GM18870 (cell line): ENCODE measurements around the gene MYCBPAP.

Source experiments
- ATAC-seq: cut with Tn5 transposase; IDR thresholded peaks from one replicate; pipeline ENCODE4 v1.9.1; 2021; ENCODE audit warnings: moderate library complexity; ENCODE audit not compliant: unreplicated experiment

Gene MYCBPAP

DNA sequence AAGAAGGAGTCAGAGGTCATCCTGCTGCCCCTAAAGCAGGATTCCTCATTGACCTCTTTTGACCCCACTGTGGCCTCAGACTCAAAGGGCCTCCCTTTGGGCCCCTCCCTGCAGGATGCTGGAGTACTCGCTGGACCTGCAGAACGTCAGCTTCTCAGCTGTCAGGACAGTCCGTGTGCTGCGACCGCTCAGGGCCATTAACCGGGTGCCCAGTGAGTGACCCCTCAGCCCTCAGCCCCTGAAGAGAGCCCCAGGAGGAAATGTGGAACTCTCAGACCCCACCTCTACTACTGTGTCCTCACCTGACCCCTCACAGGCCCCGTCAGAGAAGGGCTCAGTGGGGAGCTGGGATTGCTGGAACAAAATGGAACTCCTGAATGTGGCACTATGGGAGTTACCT, 61.4 kb downstream of the MYCBPAP start:
- no peak for ATAC-seq

DNA sequence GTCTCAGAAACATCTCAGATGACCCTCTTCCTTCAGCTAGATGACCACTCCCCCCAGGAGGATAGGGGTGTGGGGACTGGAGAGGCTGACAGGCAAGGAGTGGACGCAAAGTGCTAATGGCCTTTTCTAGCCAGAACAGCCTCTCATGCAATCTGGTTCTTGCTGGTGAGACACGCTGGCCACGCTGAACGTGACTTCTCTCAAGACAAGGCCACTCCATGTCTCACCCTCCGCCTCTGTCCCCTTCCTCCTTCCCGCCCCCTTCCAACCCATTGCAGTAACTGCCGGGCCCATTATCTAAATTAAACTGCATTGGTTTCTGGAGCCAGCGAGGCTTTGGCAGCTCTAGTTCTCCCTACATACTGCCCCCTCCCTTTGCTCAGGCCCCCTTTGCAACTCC, 61.8 kb downstream of the MYCBPAP start:
- no peak for ATAC-seq

DNA sequence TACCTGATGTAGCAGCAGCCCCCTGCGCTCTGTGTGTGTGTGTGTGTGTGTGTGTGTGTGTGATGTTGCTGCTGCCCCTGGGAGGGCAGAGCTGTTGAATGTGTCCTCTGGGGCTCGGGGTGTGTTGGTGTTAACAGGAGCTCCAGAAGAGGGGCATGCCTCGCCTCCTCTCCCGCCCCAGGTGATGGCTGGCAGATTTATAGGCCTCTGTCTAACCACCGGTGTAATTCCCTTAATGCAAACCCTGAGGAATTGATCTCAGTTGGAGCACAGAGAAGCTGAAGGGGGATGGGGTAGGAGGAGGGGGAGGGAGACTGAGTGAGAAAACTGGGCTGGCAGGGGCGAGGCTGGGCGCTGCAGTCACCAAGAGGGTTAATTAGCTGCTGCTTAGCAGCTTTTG, 62.3 kb downstream of the MYCBPAP start:
- no peak for ATAC-seq

DNA sequence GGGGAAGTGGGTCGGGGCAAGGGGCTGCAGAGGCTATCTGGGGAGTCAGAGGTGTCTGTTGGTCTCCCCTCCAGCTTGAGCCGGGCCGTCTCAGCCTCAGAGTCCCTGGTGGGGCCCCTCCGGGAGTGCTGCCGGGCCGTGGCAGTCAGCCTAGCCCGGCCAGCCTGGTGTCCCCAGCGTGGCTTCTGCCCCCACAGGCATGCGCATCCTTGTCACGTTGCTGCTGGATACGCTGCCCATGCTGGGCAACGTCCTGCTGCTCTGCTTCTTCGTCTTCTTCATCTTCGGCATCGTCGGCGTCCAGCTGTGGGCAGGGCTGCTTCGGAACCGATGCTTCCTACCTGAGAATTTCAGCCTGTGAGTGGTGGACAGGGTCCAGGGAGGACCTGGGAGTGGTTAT, 63.4 kb downstream of the MYCBPAP start:
- no peak for ATAC-seq

GRCh38 chr17:50572541-50572940, 64.3 kb downstream of the MYCBPAP start:
- no peak for ATAC-seq

DNA sequence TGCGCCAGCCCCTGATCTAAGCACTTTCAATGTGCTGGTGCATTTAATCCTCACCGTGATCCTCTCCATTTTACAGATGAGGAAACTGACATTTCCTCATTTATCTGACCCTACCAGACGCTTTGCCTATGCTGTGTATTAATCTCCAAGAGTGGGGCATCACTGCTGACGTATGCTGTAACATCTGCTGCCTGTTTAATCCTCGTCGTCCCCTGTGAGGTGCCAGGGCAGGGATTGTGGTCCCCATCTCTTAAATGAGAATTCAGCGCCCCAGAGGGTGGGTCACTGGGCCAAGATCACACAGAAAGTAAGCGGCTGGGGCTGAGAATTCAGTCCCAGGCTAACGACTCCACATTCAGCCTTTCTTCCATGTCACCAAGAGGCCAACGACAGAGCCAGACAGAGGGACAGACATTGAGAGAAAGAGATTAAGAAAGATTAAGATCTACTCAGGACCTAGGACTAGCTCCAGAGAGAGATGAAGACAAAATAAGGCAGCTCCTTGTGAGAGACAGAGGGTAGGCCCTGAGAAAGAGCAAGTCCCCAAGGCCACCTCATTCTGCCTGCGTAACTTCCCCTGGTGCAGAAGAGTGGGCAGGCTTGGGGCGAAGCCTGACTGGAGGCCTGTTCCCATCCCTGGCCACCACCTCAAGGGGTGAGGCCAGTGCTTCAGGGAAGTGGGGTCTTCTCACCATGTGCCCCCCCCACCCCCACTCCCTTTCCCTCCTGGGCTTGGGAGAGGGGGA, 65.8 kb downstream of the MYCBPAP start:
- no peak for ATAC-seq

- ATAC-seq = no peak
Measured at GRCh38 chr17:50575581-50576210, 67.5 kb downstream of the MYCBPAP start.

GRCh38 chr17:50576864-50577263, 68.6 kb downstream of the MYCBPAP start:
- no peak for ATAC-seq

DNA sequence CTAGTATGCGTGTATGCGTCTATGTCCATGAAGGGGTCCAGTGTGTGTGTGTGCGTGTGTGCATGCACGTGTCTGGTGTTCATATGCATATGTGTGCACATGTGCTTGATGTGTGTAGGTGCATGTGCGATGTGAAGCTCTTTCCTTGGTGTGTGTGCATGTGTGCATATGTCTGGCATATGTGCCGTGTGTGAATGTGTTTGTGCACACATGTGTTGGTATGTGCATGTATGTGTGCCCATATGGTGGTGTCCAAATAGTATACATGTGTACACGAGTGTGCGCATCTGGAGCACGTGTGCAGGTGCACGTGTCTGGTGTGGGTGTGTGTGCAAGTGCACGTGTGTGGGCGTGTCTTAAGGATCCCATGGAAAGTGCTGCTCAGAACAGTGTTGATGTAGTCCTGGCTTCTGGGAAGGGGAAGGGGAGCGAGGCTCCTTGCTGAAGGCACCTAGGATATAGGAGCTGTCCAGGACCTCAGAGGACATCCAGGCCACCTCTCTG, 69.3 kb downstream of the MYCBPAP start:
- no peak for ATAC-seq

DNA sequence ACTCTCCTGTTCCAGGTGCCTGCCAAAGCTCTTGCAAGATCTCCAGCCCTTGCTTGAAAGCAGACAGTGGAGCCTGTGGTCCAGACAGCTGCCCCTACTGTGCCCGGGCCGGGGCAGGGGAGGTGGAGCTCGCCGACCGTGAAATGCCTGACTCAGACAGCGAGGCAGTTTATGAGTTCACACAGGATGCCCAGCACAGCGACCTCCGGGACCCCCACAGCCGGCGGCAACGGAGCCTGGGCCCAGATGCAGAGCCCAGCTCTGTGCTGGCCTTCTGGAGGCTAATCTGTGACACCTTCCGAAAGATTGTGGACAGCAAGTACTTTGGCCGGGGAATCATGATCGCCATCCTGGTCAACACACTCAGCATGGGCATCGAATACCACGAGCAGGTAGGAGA, 69.9 kb downstream of the MYCBPAP start:
- ATAC-seq = no peak

GRCh38 chr17:50579399-50579798, 71.2 kb downstream of the MYCBPAP start:
- ATAC-seq = no peak

- ATAC-seq = no peak
Measured at GRCh38 chr17:50580646-50581045, 72.4 kb downstream of the MYCBPAP start.
